Effector CD8-positive, alpha-beta T cell (primary cell): ENCODE measurements around the gene COLEC11.

Experiments used
- DNase-seq: peaks from one replicate; lab custom pipeline; 2025; lab: John Stamatoyannopoulos, UW

Gene COLEC11

GRCh38 chr2:3675687-3676086 is 80.8 kb downstream of the COLEC11 start:
- no peak for DNase-seq

- no peak for DNase-seq
Observed at GRCh38 chr2:3677436-3677835, 82.5 kb downstream of the COLEC11 start.

GRCh38 chr2:3678212-3678611 is 83.3 kb downstream of the COLEC11 start:
- no peak for DNase-seq

- DNase-seq = no peak
Observed at GRCh38 chr2:3679180-3679579, 84.3 kb downstream of the COLEC11 start.

GRCh38 chr2:3679616-3680393 is 84.9 kb downstream of the COLEC11 start:
- DNase-seq = no peak

GRCh38 chr2:3680548-3681345 is 85.8 kb downstream of the COLEC11 start:
- no peak for DNase-seq

- DNase-seq = no peak
Observed at GRCh38 chr2:3681625-3682024, 86.7 kb downstream of the COLEC11 start.

GRCh38 chr2:3682811-3683210 is 87.9 kb downstream of the COLEC11 start:
- DNase-seq = no peak

GRCh38 chr2:3683748-3684454 is 89.0 kb downstream of the COLEC11 start:
- no peak for DNase-seq

- DNase-seq = no peak
Observed at GRCh38 chr2:3689998-3690748, 95.3 kb downstream of the COLEC11 start.

- no peak for DNase-seq
Observed at GRCh38 chr2:3692375-3692774, 97.5 kb downstream of the COLEC11 start.
